NCI-H345 treated with DMSO at 0.1 percent for 48 hours (cell line): ENCODE data around the gene INSL6.
A peak's percentile ranks its signal among the peaks of the same experiment; 100 is the strongest.
"Not testable (repeated sequence)": the region's sequence is repeated elsewhere in the genome, so short reads cannot be mapped to it uniquely, and the experiment has no call there.

Source experiments
- DNase-seq: peaks from one replicate; lab custom pipeline; 2025; ENCODE audit not compliant: unreplicated experiment; lab: John Stamatoyannopoulos, UW

INSL6 gene

GRCh38 chr9:5185220-5185840 lies at the start of gene INSL6:
INSL6 (minus strand) TSS chr9:5185639; CDS start chr9:5185602, 37 bp downstream.
- DNase-seq: no peak

GRCh38 chr9:5231212-5231611 lies 45.8 kb upstream of the INSL6 start, which contains the start of gene INSL4:
INSL4 (plus strand) TSS chr9:5231419; CDS start chr9:5231524, 105 bp downstream.
- no peak for DNase-seq

- no peak for DNase-seq
Measured at GRCh38 chr9:5230554-5230953, 45.1 kb upstream of the INSL6 start.

- no peak for DNase-seq
Measured at GRCh38 chr9:5205071-5205470, 19.6 kb upstream of the INSL6 start.

- DNase-seq: no peak
Measured at GRCh38 chr9:5195463-5195862, 10.0 kb upstream of the INSL6 start.

GRCh38 chr9:5193345-5193744 lies 7.9 kb upstream of the INSL6 start:
- no peak for DNase-seq

GRCh38 chr9:5191985-5192384 lies 6.5 kb upstream of the INSL6 start:
- no peak for DNase-seq

GRCh38 chr9:5188060-5188984 lies 2.9 kb upstream of the INSL6 start:
- no peak for DNase-seq

GRCh38 chr9:5186416-5187169 lies 1.2 kb upstream of the INSL6 start:
- DNase-seq: peak; percentile 53

- DNase-seq: no peak
Measured at GRCh38 chr9:5184776-5185175, 663 bp downstream of the INSL6 start.

GRCh38 chr9:5180631-5181030 lies 4.8 kb downstream of the INSL6 start:
- DNase-seq: not testable (repeated sequence)

GRCh38 chr9:5178126-5178805 lies 7.2 kb downstream of the INSL6 start:
- DNase-seq: no peak

- no peak for DNase-seq
Measured at GRCh38 chr9:5146241-5146640, 39.2 kb downstream of the INSL6 start.

GRCh38 chr9:5144217-5144616 lies 41.2 kb downstream of the INSL6 start:
- no peak for DNase-seq

- no peak for DNase-seq
Measured at GRCh38 chr9:5140151-5140550, 45.3 kb downstream of the INSL6 start.

GRCh38 chr9:5122516-5122915 lies 62.9 kb downstream of the INSL6 start:
- no peak for DNase-seq

GRCh38 chr9:5122116-5122515 lies 63.3 kb downstream of the INSL6 start:
- no peak for DNase-seq

GRCh38 chr9:5113994-5114748 lies 71.3 kb downstream of the INSL6 start:
- no peak for DNase-seq
